ENCODE results near the gene ANKRD24.
"Not testable (repeated sequence)": the region's sequence is repeated elsewhere in the genome, so short reads cannot be mapped to it uniquely, and the experiment has no call there.

ANKRD24 gene

GRCh38 chr19:4267901-4268815, 85.7 kb downstream of the ANKRD24 start:
- DNase-seq (ENCODE audit: low read depth in 2 of 2), result no peak

GRCh38 chr19:4268816-4269430, 86.4 kb downstream of the ANKRD24 start:
- no peak for DNase-seq (ENCODE audit: low read depth in 2 of 2)

GRCh38 chr19:4272894-4273293, 90.4 kb downstream of the ANKRD24 start:
- DNase-seq (ENCODE audit: low read depth in 2 of 2), result no peak

GRCh38 chr19:4274321-4274686, 91.8 kb downstream of the ANKRD24 start:
- not testable (repeated sequence) for DNase-seq (ENCODE audit: low read depth in 2 of 2)
